Spinal cord (tissue), 10 donors: ENCODE data around the gene APOC1. TPM values are rescaled to one million over a fixed set of nuclear protein-coding genes. Genes with fewer than 3 reads are reported as not detected.

Experiments used
- DNase-seq, 6 donors: peaks; one replicate each; pipeline versions ENCODE4 v3.0.0 to v3.0.0-alpha.2; 2013 to 2015; ENCODE audit warnings: low spot score in 6 of 6, low read depth in 4 of 6
- H3K27ac ChIP-seq: one replicate; pipeline ENCODE4 v1.5.1; 2013; ENCODE audit warnings: low read depth, low read length, control low read depth
- H3K27me3 ChIP-seq: one replicate; pipeline ENCODE4 v1.6.1; 2013; ENCODE audit warnings: low read length; ENCODE audit not compliant: control insufficient read depth, insufficient read depth
- H3K36me3 ChIP-seq: one replicate; pipeline ENCODE4 v1.6.1; 2013; ENCODE audit warnings: low read length; ENCODE audit not compliant: control insufficient read depth, insufficient read depth
- H3K4me1 ChIP-seq: one replicate; pipeline ENCODE4 v1.6.1; 2013; ENCODE audit warnings: low read length; ENCODE audit not compliant: control insufficient read depth, insufficient read depth
- H3K4me3 ChIP-seq: one replicate; pipeline ENCODE4 v1.5.1; 2013; ENCODE audit warnings: low read depth, low read length, control low read depth
- H3K9me3 ChIP-seq: one replicate; pipeline ENCODE4 v1.6.1; 2013; ENCODE audit warnings: low read length; ENCODE audit not compliant: control insufficient read depth, insufficient read depth
- WGBS: methylation state at CpG from one replicate; pipeline ENCODE4 v1.1.5; 2013; ENCODE audit warnings: missing lambda C conversion rate; ENCODE audit not compliant: insufficient coverage; 5-methylcytosine and 5-hydroxymethylcytosine counted together
- polyA plus RNA-seq, 2 donors: library from polyadenylated mRNA; unstranded; fragments of 120-200 nt; gene quantifications; one replicate each; pipeline ENCODE4 v1.2.1, GENCODE V29; 2013; ENCODE audit not compliant: insufficient read length in 2 of 2
- total RNA-seq, 2 donors: library from RNA; depleted of rRNA in 1 of 2; stranded (reverse); fragments of 120-200 nt in 1 of 2; fragments of >200 nt in 1 of 2; gene quantifications; one replicate each; pipeline versions ENCODE4 v1.2.3 to v1.2.4, GENCODE V29; 2013 to 2014
- donor health status: healthy.

Gene APOC1
- total and polyA plus RNA-seq, 4 donors = 28.3 to 103 (median 97.6) TPM

- Histone ChIP-seq H3K27me3 (no peaks in the 10 kb centered on the region), H3K9me3 (no peaks in the 10 kb centered on the region), H3K36me3 (peaks cover 67% of the 10 kb centered on the region), H3K4me1 (peaks cover 13% of the 10 kb centered on the region), H3K27ac (no peak overlapping the region), H3K4me3 (no peak overlapping the region)
- WGBS = 100% methylated on average over 8 of the region's 8 CpGs
- DNase-seq = no peak
These were observed 47.4 kb downstream of the APOC1 start for GRCh38 chr19:44961821-44962220.

DNA sequence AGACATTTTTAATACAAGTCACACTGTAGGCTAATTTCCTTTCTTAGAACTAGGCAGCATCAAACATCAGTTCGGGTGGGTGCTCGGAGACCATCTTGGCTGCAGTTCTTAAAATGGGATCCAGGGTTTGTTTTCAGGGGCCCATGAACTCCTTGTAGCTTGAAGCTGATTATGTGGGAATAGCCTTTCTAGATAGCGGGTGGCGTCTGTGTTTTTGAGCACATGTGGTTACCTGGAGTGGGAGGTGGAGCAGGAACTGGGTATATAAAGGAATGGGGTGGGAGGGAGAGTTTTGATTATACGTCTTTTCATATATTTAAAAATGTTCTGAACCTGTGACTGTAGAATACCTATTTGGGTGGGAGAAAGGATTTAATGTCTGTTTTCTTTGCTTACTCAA lies 53.7 kb downstream of the APOC1 start:
- peaks cover 72% of the 10 kb centered on the region for H3K36me3 ChIP-seq
- no peak overlapping the region for H3K4me3 ChIP-seq
- H3K4me1 ChIP-seq = no peaks in the 10 kb centered on the region
- H3K27ac ChIP-seq = no peak overlapping the region
- no peak for DNase-seq
- WGBS = 100% methylated on average over 2 of the region's 5 CpGs
- no peaks in the 10 kb centered on the region for H3K27me3 ChIP-seq
- H3K9me3 ChIP-seq = no peaks in the 10 kb centered on the region

- DNase-seq = no peak
- H3K4me3 ChIP-seq = no peak overlapping the region
- H3K27me3 ChIP-seq = no peaks in the 10 kb centered on the region
- H3K27ac ChIP-seq = no peak overlapping the region
- H3K9me3 ChIP-seq = no peaks in the 10 kb centered on the region
- no peaks in the 10 kb centered on the region for H3K4me1 ChIP-seq
- H3K36me3 ChIP-seq = peaks cover 73% of the 10 kb centered on the region
- 96% methylated on average over 4 of the region's 4 CpGs for WGBS
These were observed 54.3 kb downstream of the APOC1 start for GRCh38 chr19:44968670-44969069.

Other genes starting within 250 kb of the APOC1 start
- 1 to 10 TPM in 1 of 2 donors, under 1 TPM in 1; 0.79 to 4.1 TPM for gene CEACAM19, start 243.1 kb upstream of the APOC1 start, total RNA-seq
- gene CEACAM19, start 243.1 kb upstream of the APOC1 start, polyA plus RNA-seq = 10 to 100 TPM in 1 of 2 donors, 1 to 10 TPM in 1; 9.9 to 21.5 TPM
- gene CEACAM16, start 215.5 kb upstream of the APOC1 start, total RNA-seq = not detected
- gene CEACAM16, start 215.5 kb upstream of the APOC1 start, polyA plus RNA-seq = not detected
- gene BCL3, start 165.9 kb upstream of the APOC1 start, total RNA-seq = 1 to 10 TPM; 1.6 to 2.2 TPM
- gene BCL3, start 165.9 kb upstream of the APOC1 start, polyA plus RNA-seq = 1 to 10 TPM; 7.3 to 9.6 TPM
- not detected for gene CBLC, start 136.7 kb upstream of the APOC1 start, total RNA-seq
- gene CBLC, start 136.7 kb upstream of the APOC1 start, polyA plus RNA-seq = under 1 TPM; 0.25 to 0.44 TPM
- gene BCAM, start 105.5 kb upstream of the APOC1 start, total RNA-seq = 10 to 100 TPM; 24.1 to 34.3 TPM
- gene BCAM, start 105.5 kb upstream of the APOC1 start, polyA plus RNA-seq = 10 to 100 TPM; 30.1 to 43.8 TPM
- gene NECTIN2, start 68.3 kb upstream of the APOC1 start, total RNA-seq = 10 to 100 TPM; 29.8 to 85.0 TPM
- gene NECTIN2, start 68.3 kb upstream of the APOC1 start, polyA plus RNA-seq = 10 to 100 TPM; 63.3 to 78.3 TPM
- 10 to 100 TPM; 21.8 to 34.5 TPM for gene TOMM40, start 23.4 kb upstream of the APOC1 start, total RNA-seq
- gene TOMM40, start 23.4 kb upstream of the APOC1 start, polyA plus RNA-seq = 10 to 100 TPM; 61.4 to 66.1 TPM
- gene APOE, start 8.8 kb upstream of the APOC1 start, total RNA-seq = 100 to 1,000 TPM; 317 to 945 TPM
- 100 to 1,000 TPM; 735 to 762 TPM for gene APOE, start 8.8 kb upstream of the APOC1 start, polyA plus RNA-seq
- under 1 TPM in 1 of 2 donors, not detected in 1; 0.22 TPM for gene APOC4, start 27.6 kb downstream of the APOC1 start, total RNA-seq
- not detected for gene APOC4, start 27.6 kb downstream of the APOC1 start, polyA plus RNA-seq
- gene APOC2, start 31.4 kb downstream of the APOC1 start, total RNA-seq = 10 to 100 TPM; 10.1 to 14.8 TPM
- 10 to 100 TPM; 26.9 to 35.8 TPM for gene APOC2, start 31.4 kb downstream of the APOC1 start, polyA plus RNA-seq
- 10 to 100 TPM; 53.9 to 64.3 TPM for gene CLPTM1, start 40.8 kb downstream of the APOC1 start, total RNA-seq
- gene CLPTM1, start 40.8 kb downstream of the APOC1 start, polyA plus RNA-seq = 100 to 1,000 TPM; 157 to 158 TPM
- gene RELB, start 86.9 kb downstream of the APOC1 start, total RNA-seq = 1 to 10 TPM; 2.4 to 2.9 TPM
- gene RELB, start 86.9 kb downstream of the APOC1 start, polyA plus RNA-seq = 1 to 10 TPM; 3.9 to 4.0 TPM
- 10 to 100 TPM; 11.6 to 35.0 TPM for gene CLASRP, start 124.4 kb downstream of the APOC1 start, total RNA-seq
- gene CLASRP, start 124.4 kb downstream of the APOC1 start, polyA plus RNA-seq = 10 to 100 TPM; 60.6 to 97.3 TPM
- gene ZNF296, start 161.9 kb downstream of the APOC1 start, total RNA-seq = under 1 TPM; 0.22 to 0.69 TPM
- 1 to 10 TPM; 2.7 to 3.4 TPM for gene ZNF296, start 161.9 kb downstream of the APOC1 start, polyA plus RNA-seq
- 10 to 100 TPM; 14.4 to 15.4 TPM for gene GEMIN7, start 164.7 kb downstream of the APOC1 start, total RNA-seq
- 10 to 100 TPM; 24.0 to 27.4 TPM for gene GEMIN7, start 164.7 kb downstream of the APOC1 start, polyA plus RNA-seq
- 10 to 100 TPM; 14.4 to 25.8 TPM for gene PPP1R37, start 178.6 kb downstream of the APOC1 start, total RNA-seq
- 10 to 100 TPM; 37.2 to 39.6 TPM for gene PPP1R37, start 178.6 kb downstream of the APOC1 start, polyA plus RNA-seq
- gene NKPD1, start 246.4 kb downstream of the APOC1 start, total RNA-seq = under 1 TPM; 0.44 to 0.99 TPM
- 1 to 10 TPM; 1.1 to 1.4 TPM for gene NKPD1, start 246.4 kb downstream of the APOC1 start, polyA plus RNA-seq